OCI-LY7 (cell line): ENCODE data around the gene FNBP1. TPM values are rescaled to one million over a fixed set of nuclear protein-coding genes. Genes with fewer than 3 reads are reported as not detected.

Experiments
- BruUV-seq: library from RNA; stranded (reverse); fragments of 400-500 nt; replicated peaks from 2 replicates; lab custom pipeline; 2021; lab: Mats Ljungman, UMichigan
- CTCF ChIA-PET: fragments of 300-600 bp; sonication (Branson Sonifier 250); formaldehyde crosslinking; loops from one replicate; lab custom pipeline; 2022; ENCODE audit warnings: antibody characterized with exemption; ENCODE audit not compliant: unreplicated experiment; lab: Charles Lee
- POLR2A ChIA-PET: fragments of 300-600 bp; sonication (Branson Sonifier 250); formaldehyde crosslinking; loops from one replicate; lab custom pipeline; 2022; ENCODE audit warnings: antibody characterized with exemption; lab: Charles Lee
- DNase-seq: peaks from one replicate; pipeline ENCODE4 v3.0.0-alpha.2; 2015; ENCODE audit warnings: low spot score
- H2AFZ ChIP-seq: fragments of 200-600 bp; sonication (generic), shearing (Covaris generic); 2 replicates; pipeline ENCODE4 v1.6.1; 2014; ENCODE audit warnings: mild to moderate bottlenecking, antibody characterized with exemption, low read length, moderate library complexity
- H3K27ac ChIP-seq: fragments of 200-600 bp; sonication (generic); 2 replicates; pipeline ENCODE4 v1.5.1; 2014; ENCODE audit warnings: mixed run types, low read depth, mild to moderate bottlenecking, moderate library complexity, low read length, inconsistent platforms; ENCODE audit not compliant: poor library complexity, severe bottlenecking
- H3K36me3 ChIP-seq: fragments of 200-600 bp; sonication (generic); 2 replicates; pipeline ENCODE4 v1.6.1; 2014; ENCODE audit warnings: mild to moderate bottlenecking, antibody characterized with exemption, low read length, moderate library complexity, mixed read lengths; ENCODE audit not compliant: insufficient read depth
- H3K4me1 ChIP-seq: fragments of 200-600 bp; sonication (generic); 2 replicates; pipeline ENCODE4 v1.5.1; 2014; ENCODE audit warnings: mild to moderate bottlenecking, low read length; ENCODE audit not compliant: insufficient read depth, poor library complexity, severe bottlenecking
- H3K4me2 ChIP-seq: fragments of 200-600 bp; sonication (generic); 2 replicates; pipeline ENCODE4 v1.6.1; 2014; ENCODE audit warnings: mild to moderate bottlenecking, low read length
- H3K4me3 ChIP-seq: fragments of 200-600 bp; sonication (generic); 2 replicates; pipeline ENCODE4 v1.5.1; 2014; ENCODE audit warnings: mild to moderate bottlenecking, low read depth, low read length; ENCODE audit not compliant: poor library complexity, severe bottlenecking
- H3K79me2 ChIP-seq: fragments of 200-600 bp; sonication (generic); 2 replicates; pipeline ENCODE4 v1.6.1; 2016; ENCODE audit warnings: low read depth, mild to moderate bottlenecking, low read length, moderate library complexity, mixed read lengths; ENCODE audit not compliant: insufficient read depth
- H3K9me2 ChIP-seq: fragments of 200-600 bp; sonication (generic); 2 replicates; pipeline ENCODE4 v1.6.1; 2016; ENCODE audit warnings: mild to moderate bottlenecking, low read length, mixed read lengths; ENCODE audit not compliant: insufficient read depth
- H3K9me3 ChIP-seq: fragments of 200-600 bp; sonication (generic); 2 replicates; pipeline ENCODE4 v1.6.1; 2014; ENCODE audit warnings: mild to moderate bottlenecking, mixed run types, low read length, mixed read lengths
- H4K20me1 ChIP-seq: fragments of 200-600 bp; sonication (generic); 2 replicates; pipeline ENCODE4 v1.6.1; 2014; ENCODE audit warnings: mild to moderate bottlenecking, antibody characterized with exemption, low read length, moderate library complexity, mixed read lengths; ENCODE audit not compliant: insufficient read depth
- EZH2phosphoT487 ChIP-seq: fragments of 200-600 bp; sonication (generic); IDR thresholded peaks from 2 replicates; pipeline ENCODE4 v1.6.1; 2018; ENCODE audit warnings: low read depth, borderline replicate concordance, mild to moderate bottlenecking, mixed run types, antibody characterized with exemption, low read length, moderate library complexity, mixed read lengths
- intact Hi-C: fragments of 100-400 bp; cut with micrococcal nuclease; formaldehyde crosslinking; loops from one replicate; pipeline ENCODE4 v1.10.0; 2022; ENCODE audit not compliant: unreplicated experiment
- total RNA-seq, 2 experiments: library from RNA; depleted of rRNA in 1 of 2; stranded (reverse); fragments of >200 nt in 1 of 2; shearing (Covaris generic) in 1 of 2; gene quantifications; 2 replicates each; pipeline ENCODE4 v1.2.3, GENCODE V29; 2014 to 2022
- TF ChIP-seq, protein P1 (sequence below): fragments of 200-600 bp; sonication (generic); conservative IDR thresholded peaks from 2 replicates; pipeline ENCODE4 v1.5.1; 2014; ENCODE audit warnings: mild to moderate bottlenecking, antibody characterized with exemption, low read length, moderate library complexity, mixed read lengths

Gene FNBP1
- total RNA-seq, 2 experiments from 2014 or later: 93.3 to 164 TPM

DNA sequence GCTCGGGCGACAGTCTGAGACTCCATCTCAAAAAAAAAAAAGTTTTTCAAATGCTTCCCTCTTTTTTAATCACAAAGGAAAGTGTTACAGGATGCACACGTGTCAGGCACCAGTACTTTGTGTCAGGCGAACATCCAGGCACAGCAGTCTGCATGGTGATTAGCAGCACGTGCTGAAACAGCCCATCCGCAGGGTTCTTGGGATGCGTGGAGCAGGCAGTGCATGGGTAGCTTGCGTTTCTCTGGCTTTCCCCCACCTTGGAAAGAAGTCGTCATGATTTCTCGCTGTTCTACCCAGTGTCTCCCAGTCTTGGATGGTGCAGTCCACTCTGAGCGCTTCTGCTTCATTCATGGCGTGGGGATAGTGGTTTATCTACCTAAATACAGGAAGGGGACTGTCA, 46.2 kb upstream of the FNBP1 start:
- no TSS peak for BruUV-seq
- ChIA-PET CTCF (no interaction called here), POLR2A (no interaction called here)
- H2AFZ ChIP-seq: no peak overlapping the region
- no peaks in the 10 kb centered on the region for H3K9me3 ChIP-seq
- no peaks in the 10 kb centered on the region for H4K20me1 ChIP-seq
- H3K4me2 ChIP-seq: no peak overlapping the region
- intact Hi-C loops: no loop called here
- no peak overlapping the region for H3K4me3 ChIP-seq
- no peaks in the 10 kb centered on the region for H3K9me2 ChIP-seq
- no peak for DNase-seq
- no peak overlapping the region for H3K27ac ChIP-seq
- peaks cover 62% of the 10 kb centered on the region for H3K36me3 ChIP-seq
- no peaks in the 10 kb centered on the region for H3K4me1 ChIP-seq
- H3K79me2 ChIP-seq: no peaks in the 10 kb centered on the region
- no peak for TF ChIP-seq EZH2phosphoT487
- TF ChIP-seq, protein P1, sequence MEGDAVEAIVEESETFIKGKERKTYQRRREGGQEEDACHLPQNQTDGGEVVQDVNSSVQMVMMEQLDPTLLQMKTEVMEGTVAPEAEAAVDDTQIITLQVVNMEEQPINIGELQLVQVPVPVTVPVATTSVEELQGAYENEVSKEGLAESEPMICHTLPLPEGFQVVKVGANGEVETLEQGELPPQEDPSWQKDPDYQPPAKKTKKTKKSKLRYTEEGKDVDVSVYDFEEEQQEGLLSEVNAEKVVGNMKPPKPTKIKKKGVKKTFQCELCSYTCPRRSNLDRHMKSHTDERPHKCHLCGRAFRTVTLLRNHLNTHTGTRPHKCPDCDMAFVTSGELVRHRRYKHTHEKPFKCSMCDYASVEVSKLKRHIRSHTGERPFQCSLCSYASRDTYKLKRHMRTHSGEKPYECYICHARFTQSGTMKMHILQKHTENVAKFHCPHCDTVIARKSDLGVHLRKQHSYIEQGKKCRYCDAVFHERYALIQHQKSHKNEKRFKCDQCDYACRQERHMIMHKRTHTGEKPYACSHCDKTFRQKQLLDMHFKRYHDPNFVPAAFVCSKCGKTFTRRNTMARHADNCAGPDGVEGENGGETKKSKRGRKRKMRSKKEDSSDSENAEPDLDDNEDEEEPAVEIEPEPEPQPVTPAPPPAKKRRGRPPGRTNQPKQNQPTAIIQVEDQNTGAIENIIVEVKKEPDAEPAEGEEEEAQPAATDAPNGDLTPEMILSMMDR: no peak

DNA sequence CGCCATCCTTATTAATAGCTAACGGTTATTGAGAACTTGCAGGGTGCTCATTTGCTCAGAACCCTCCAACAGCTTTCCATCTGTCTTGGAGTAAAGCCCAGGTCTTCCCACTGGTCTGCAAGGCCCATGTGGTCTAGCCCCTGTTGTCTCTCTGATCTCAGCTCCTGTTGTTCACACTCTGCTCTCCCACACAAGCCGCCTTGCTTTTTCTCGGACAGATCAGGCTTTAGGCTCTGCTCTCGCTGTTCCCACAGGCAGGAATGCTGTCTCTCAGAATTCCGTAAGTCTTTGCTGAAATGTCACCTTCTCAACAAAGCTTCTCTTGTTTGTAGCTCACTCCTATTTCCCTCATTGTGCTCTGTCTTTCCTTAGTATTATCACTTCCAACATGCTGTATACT, 45.1 kb upstream of the FNBP1 start:
- Histone ChIP-seq H3K4me1 (no peaks in the 10 kb centered on the region), H3K9me2 (no peaks in the 10 kb centered on the region), H4K20me1 (no peaks in the 10 kb centered on the region), H3K9me3 (no peaks in the 10 kb centered on the region), H3K4me3 (no peak overlapping the region), H3K4me2 (no peak overlapping the region), H3K79me2 (no peaks in the 10 kb centered on the region), H2AFZ (no peak overlapping the region), H3K36me3 (peaks cover 58% of the 10 kb centered on the region), H3K27ac (no peak overlapping the region)
- intact Hi-C loops: no loop called here
- ChIA-PET POLR2A (no interaction called here), CTCF (interaction anchor here (0.5 kb wide), 1 partner anchor 37 kb away, joined by 3 read pairs; no protein-coding TSS in a partner anchor)
- no TSS peak for BruUV-seq
- DNase-seq: no peak
- no peak for TF ChIP-seq EZH2phosphoT487
- TF ChIP-seq, protein P1: no peak

GRCh38 chr9:130084337-130084736, 41.3 kb upstream of the FNBP1 start:
- POLR2A ChIA-PET: no interaction called here
- no peak overlapping the region for H3K4me2 ChIP-seq
- peaks cover 64% of the 10 kb centered on the region for H3K36me3 ChIP-seq

More at GRCh38 chr9:130084337-130084736, 41.3 kb upstream of the FNBP1 start:
- intact Hi-C loops: no loop called here
- CTCF ChIA-PET: no interaction called here
- TF ChIP-seq, protein P1: no peak
- no peak for TF ChIP-seq EZH2phosphoT487
- Histone ChIP-seq H4K20me1 (no peaks in the 10 kb centered on the region), H3K27ac (no peak overlapping the region), H3K4me1 (no peaks in the 10 kb centered on the region), H3K9me2 (no peaks in the 10 kb centered on the region), H3K4me3 (no peak overlapping the region), H3K9me3 (no peaks in the 10 kb centered on the region), H3K79me2 (no peaks in the 10 kb centered on the region), H2AFZ (no peak overlapping the region)
- no peak for DNase-seq
- no TSS peak for BruUV-seq
